Smooth muscle cell of the brain vasculature (primary cell): ENCODE results near the gene SLC25A15.

ENCODE experiments used
- DNase-seq: peaks from one replicate; pipeline ENCODE4 v3.0.0-alpha.2; 2012; ENCODE audit warnings: low read depth, low spot score

SLC25A15 gene

DNA sequence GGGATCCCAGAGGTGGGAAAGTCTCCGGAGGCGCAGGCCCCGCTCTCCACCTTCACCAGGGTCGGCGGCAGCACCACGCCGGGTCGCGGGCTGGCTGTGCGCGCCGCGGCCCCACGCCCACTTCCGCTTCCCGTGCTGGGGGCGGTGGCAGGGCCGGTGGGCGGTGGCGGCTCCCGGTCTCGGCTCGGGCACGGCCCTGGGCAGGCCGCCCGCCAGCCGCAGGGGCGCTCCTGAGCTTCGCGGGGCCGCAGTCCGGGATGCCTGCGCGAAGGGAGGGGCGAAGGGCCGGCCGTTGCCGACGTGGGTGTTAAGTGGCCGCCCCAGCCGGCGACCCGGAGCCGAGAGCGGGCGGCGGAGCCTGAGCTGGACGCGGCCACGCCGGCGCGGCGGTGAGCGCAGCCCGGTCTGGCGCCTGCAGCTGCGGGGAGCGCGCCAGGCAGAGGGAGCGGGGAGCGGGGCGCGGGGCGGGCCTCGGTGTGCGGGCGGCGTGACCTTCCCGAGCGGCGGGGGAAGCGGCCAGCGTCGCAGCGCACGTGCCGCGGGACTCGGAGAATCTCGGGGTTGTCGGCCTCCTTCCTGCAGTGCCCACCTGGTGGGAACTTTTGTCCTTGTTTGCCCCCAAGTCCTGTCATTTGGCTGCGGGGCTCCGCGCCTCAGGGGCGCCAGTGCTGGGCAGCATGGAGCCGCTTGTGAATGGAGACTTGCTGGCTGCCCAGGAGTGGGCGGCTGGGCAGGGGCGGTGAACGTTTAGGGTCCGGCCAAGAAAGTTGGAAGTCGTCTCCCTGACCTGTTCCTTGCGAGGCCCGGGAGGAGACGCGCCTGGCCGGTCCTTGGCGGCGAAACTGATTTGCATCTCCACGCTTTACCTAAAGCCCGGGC is at the start of gene SLC25A15:
Gene SLC25A15 (plus strand): TSS at position 337 of the 879 bp plus-strand sequence. CDS start 3,616 bp downstream, outside the sequence.
- DNase-seq = no peak

- DNase-seq = no peak
These were observed 40.1 kb upstream of the SLC25A15 start for GRCh38 chr13:40749327-40749726.

DNA sequence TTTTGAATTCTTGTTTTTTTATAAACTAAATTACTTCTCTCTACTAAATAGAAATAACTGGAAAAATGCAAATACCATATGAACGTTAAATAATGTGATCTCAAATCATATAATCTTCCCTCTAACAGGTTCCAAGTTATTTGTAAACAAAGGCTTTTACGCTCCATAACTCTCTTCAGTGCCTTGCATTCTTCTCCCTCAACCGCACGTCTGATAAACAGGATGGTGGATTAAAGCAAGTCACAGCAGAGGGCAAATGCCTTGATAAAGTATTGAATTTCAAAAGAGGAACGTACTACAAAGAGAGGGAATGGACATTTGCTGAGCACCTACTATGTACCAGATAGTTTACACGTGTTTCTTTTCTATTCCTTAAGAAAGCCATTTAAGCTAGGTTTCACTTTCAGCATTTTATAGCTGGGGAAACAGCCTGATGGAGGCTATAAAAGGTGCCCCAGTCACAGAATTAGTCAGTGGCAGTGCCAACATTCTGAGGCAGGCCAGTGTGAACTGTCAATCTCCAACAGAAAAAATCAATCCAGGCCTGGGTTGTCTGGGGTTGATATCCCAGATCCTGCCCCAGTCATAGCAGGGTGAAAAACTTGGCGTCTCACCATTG is 34.2 kb upstream of the SLC25A15 start:
- no peak for DNase-seq

GRCh38 chr13:40756042-40756441 is 33.4 kb upstream of the SLC25A15 start:
- DNase-seq = no peak

GRCh38 chr13:40758811-40759210 is 30.6 kb upstream of the SLC25A15 start:
- DNase-seq = no peak

- no peak for DNase-seq
These were observed 26.6 kb upstream of the SLC25A15 start for GRCh38 chr13:40762849-40763248.

DNA sequence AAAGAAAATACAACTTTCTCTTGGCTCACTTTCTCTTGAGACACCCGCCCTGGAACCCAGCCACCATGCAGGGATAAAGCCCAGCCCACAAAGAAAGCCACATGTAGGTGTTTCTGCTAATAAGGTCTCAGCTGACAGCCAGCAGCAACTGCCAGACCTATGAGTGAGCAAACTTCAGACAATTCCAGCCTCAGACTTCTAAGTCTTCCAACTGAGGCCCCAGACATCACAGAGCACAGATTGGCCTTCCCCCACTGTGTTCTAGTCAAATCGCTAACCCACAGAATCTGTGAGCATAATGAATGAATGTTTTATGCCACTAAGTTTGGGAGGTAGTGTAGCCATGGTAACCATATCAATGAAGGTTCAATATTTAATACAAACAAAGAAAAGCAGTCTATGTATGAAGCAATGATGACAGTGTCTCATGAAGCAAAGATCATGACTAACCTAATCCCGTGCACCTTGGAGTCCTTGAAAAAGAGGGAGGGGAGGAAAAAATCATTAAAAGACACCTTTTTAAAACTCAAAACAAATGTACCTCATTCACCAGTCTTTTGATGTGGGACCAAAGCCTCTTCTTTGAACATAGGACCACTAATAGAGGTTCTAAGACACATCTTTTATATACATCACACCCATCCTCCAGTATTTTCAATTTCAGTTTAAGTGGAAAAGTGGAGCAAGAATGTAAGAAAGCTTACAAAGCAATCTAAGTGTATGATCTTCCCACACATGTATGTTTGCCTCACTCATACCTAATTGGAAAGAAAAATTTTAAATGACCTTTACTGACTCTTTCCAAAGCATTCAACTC is 24.6 kb upstream of the SLC25A15 start:
- no peak for DNase-seq

DNA sequence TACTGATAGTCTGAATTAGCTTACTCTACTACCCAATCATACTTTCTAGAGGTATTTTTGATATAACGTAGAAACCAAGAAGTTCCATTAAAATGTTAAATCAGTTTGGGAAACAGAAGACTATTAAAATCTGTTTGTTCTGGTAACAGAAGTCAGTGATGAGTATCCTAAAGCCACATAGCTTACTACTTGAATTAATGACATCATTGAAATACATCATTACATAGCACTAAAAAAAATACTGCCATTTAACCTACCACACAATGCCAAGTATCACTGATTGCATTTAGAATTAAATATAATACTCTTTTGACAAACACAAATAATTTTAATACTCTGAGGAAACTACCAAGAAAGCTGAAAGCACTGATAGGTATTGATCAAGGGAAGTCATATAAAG is 23.8 kb upstream of the SLC25A15 start:
- no peak for DNase-seq

GRCh38 chr13:40769970-40770369 is 19.4 kb upstream of the SLC25A15 start:
- DNase-seq = no peak

DNA sequence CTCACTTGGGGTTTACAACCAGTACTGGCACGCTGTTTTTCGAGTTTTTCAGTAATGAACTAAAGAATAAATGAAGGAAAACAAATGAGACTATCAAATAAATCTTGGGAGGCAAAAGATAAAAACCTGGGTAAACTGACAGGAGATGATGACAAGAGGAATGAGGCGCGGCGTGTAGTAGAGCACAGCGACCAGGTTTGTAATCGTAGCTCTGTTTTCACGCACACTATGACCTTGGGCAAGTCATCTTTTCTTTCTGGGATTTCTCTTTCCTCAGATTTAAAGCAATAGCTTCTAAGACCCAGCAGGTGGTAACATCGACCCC is 18.8 kb upstream of the SLC25A15 start:
- DNase-seq = no peak

DNA sequence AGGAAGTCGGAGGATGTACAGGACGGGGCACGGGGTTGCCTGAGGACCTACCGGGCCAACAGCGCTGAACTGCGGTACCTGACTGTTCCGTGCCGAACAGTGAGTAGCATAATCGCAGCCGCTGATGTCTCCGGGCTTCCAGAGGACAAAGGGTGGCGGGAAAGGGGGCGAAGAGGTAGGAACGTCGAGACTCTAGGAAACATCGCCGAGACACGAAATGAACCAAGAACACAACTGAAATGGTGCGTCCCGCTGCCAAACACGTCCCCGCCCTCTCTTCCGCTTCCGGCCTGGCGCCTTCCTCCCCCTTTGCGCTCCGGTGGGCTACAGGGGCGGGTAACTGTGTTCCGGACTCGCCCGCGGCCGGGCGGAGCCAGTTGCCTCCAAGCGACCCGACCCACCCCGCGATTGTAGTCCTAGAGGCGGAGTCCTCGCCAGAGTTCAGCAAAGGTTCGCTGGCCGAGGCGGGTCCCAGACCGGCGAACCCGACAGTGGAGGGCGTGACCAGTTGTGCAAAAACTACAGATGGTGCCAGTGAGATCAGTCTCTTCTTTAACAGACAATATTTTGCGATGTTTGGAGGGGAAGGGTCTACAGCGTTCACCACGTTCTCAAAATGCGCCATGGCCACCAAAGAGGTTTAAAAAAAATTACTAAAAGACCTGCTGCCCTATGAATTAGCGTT is 18.3 kb upstream of the SLC25A15 start, which contains the start of gene MRPS31:
Gene MRPS31 (minus strand): TSS at position 257 of the 685 bp plus-strand sequence. CDS start 54 bp downstream, at position 203.
- DNase-seq = peak; percentile 83

DNA sequence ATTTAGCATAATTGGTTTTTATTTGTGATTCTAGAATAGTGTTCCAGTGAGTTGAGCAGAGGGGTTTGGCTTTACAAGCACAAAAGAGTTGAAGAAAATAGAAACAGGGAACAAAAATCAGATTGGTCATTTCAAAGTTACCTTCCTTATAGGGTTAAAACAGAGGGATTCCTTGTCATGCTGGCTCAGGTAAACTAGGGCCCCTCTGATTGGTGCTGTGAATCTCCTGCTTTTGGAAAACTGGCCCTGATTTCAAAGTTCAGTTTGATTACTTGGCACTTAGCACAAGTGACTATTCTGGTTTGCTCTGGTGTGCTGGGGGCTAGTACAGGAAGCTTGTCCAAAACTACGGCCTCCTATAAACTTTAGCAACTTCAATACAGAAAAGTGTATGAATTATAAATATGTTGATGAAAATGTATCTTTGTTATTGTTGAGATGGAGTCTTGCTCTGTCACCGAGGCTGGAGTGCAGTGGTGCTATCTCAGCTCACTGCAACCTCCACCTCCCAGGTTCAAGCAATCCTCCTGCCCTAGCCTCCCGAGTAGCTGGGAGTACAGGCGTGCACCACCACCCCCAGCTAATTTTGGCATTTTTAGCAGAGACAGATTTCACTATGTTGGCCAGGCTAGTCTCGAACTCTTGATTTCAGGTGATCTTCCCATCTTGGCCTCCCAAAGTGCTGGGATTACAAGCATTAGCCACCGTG is 16.5 kb upstream of the SLC25A15 start:
- no peak for DNase-seq

DNA sequence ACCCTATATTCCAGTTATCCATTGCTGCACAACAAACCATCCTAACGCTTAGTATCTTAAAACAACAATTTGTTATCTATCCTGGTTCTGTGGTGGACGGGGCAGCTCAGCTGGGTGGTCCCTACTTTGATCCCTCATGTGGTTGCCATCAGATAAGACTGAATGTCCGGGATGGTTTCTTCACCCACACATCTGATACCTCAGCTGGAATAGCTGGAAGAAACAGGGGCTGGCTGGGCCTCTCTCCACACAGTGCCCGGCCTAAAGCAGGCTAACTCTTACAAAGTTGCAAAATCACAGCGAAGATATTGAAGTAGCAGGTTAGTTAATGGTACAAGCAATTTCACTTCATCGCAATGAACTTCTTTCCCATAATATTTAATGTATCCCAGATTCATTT is 14.7 kb upstream of the SLC25A15 start:
- no peak for DNase-seq

- DNase-seq = no peak
These were observed 13.2 kb upstream of the SLC25A15 start for GRCh38 chr13:40776232-40776631.

DNA sequence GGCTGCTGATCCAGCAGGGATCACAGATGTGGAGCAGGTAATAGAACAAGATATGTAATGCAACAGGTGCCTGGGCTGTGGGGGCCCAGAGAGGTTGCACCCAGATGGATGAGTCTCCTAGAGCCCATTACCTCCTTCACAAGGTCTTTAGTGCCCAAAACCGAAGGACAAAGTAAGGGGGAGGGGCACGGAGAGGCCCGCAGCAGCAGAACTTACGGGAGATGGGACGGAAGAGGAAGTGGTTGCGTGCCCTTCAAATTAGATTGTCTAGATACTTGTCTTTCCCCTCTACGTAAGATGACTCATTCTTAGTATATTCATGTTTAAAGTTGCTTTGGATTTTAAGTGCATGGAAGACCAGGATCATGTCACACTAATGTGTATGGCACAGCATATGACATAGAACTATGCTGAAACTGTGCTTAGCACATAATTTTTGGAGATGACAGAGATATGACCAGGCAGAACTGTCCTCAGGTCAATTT is 12.7 kb upstream of the SLC25A15 start:
- DNase-seq = no peak

- no peak for DNase-seq
These were observed 12.1 kb upstream of the SLC25A15 start for GRCh38 chr13:40777166-40777808.

DNA sequence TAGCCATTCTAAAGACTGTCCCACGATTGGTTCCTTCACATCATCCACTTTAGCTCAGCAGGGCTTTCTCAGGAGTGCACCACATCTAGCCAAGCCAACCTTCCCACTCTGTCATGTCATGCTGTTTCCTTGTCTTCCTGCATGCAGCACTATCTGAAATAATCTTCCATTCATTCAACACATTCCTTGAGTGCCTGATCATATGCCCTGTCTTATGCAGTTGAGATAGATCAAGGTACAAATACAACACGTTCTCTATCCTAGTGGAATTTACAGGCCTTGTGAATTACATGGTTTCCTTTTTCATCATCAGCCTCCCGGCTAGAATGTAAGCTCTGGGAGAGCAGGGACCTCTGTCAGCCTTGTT is 11.6 kb upstream of the SLC25A15 start:
- no peak for DNase-seq

GRCh38 chr13:40779049-40779448 is 10.4 kb upstream of the SLC25A15 start:
- no peak for DNase-seq

DNA sequence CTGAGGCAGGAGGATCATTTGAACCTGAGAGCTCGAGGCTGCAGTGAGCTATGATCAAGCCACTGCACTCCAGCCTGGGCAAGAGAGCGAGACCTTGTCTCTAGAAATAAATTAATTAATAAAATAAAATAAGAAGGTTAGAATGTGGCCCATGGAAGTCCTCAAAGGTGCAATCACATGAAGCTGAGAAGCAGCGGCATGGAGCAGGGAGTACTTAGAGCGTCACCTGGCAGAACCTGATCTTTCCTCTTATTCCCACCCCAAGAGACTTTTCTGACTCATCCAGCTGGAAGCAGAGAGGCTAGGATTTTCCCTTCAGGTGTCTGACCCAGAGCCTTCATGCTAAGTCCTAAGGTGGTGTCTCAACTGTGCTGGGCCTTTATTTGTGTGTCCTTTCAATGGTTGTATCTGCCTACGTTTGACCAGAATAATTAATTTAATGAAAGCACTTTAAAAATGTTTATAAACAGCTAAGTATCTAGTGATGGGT is 9.6 kb upstream of the SLC25A15 start:
- DNase-seq = no peak

DNA sequence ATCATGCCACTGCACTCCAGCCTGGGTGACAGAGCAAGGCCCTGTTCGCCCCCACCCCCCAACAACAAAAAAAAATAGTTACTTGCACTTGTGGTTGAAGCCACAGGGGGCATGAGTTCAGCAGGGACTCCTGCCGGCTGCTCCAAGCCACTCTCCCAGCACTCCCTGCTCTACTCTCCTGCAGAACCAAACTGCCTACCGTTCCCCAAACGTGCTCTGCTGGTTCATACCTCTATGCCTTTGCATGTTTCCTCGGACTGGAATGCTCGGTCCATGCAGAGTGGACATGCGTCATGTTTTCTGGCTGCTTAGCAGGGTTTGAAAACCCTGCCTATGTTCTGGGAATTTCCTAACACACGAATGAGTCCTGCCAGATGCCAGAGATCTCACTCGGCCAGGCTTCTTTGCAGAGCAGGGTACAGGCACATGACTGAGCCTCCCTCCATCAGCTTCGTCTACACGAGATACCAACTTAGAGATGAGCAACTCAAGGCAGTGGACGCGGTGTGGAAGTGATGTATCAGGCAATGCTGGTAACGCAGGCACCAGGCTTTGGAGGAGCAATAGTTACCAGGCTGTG is 8.5 kb upstream of the SLC25A15 start:
- DNase-seq = no peak
